ENCODE results near the gene YPEL5.
"Not testable (repeated sequence)": the region's sequence is repeated elsewhere in the genome, so short reads cannot be mapped to it uniquely, and the experiment has no call there.

The YPEL5 gene

DNA sequence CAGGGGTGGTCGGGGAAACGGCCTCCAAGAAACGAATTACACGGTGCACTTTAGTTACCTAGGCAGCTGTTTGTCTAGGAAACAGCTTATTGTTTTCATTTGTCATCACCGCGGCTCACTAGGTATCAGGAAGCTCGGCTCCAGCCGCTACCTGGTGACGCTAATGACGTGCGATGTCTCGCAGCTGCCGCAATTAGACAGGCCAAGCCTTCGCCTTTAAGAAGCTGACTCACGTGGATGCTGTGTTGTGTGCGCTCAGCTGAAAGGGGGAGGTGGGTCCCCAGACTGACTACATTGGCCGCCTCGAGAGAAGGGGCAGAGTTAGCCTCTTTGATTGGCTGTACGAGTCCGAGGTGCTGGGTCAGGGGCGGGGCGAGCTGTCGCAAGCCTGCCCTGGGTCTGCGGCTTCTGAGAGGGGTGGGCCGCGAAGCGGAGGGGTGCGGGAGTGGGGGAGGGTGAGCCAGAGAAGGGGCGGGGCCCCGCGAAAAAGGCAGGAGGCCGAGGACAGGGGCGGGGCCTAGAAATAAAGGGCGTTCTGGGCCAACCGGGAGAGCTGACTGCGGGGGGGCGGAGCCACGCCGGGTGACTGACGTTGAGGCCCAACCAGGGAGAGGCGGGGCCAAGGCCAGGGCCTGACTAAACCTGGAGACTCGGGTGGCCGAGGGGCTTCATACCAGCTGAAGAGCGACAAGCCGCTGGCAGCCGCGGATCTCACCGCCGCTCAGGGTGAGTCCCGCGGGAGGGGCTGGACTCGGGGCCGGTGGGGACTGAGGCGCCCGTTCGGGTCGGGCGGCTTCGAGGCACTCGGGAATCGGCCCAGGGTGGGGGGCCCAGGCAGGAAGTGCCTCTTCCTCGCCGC, at the start of gene YPEL5:
Gene YPEL5 (plus strand): TSS at position 671 of the 859 bp plus-strand sequence. CDS start 9,645 bp downstream, outside the sequence.
- DNase-seq (ENCODE audit: low read depth), result peak; percentile 98

DNA sequence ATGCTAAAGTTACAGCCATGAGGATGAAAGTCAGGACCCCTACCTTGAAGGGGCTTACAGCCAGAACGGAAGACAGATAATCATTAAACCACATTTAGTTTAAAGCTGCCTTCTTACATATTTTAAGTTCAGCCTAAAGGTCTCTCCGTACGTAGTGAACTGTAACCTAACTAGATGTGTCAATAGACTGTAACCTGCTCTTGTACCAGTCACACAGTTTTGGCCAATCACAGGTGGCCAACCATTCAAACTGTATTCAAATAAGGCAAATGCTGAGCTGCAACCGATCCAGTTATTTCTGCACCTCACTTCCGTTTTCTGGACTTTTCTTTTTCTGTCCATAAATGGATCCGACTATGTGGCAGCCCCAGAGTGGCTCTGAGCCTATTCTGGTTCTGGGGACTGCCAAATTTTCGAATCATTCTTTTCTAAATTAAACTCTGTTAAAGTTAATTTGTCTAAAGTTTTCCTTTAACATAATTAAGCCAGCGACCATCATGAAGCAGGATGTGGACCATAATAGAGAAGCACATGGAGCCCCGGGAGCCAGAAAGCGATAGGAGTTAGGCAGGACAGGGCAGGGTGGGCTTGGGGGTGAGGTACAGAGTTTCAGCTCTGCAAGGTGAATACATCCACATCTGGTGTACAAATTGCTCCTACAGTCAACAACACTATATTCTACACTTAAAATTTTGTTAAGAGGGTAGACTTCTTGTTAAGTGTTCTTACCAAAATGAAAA, 48.4 kb upstream of the YPEL5 start:
- no peak for DNase-seq (ENCODE audit: low read depth)

DNA sequence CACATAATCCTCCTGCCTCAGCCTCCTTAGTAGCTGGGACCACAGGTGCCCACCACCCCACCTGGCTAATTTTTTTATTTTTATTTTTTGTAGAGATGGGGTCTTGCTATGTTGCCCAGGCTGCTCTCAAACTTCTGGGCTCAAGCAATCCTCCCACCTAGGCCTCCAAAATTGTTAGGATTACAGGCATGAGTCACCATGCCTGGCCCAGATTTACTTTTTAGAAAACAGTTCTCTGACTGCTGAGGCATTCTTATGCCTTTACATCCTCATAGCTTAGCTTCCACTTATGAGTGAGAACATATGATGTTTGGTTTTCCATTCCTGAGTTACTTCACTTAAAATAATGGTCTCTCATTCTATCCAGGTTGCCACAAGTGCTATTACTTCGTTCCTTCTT, 47.4 kb upstream of the YPEL5 start:
- DNase-seq (ENCODE audit: low read depth), result not testable (repeated sequence)

DNA sequence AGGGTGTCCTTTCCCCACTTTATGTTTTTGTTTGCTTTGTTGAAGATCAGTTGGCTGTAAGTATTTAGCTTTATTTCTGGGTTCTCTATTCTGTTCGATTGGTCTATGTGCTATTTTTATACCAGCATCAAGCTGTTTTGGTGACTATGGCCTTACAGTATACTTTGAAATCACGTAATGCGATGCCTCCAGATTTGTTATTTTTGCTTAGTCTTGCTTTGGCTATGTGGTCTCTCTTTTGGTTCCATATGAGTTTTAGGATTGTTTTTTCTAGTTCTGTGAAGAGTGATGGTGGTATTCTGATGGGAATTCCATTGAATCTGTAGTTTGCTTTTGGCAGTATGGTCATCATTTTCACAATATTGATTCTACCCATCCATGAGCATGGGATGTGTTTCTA, 46.1 kb upstream of the YPEL5 start:
- DNase-seq (ENCODE audit: low read depth), result not testable (repeated sequence)

DNA sequence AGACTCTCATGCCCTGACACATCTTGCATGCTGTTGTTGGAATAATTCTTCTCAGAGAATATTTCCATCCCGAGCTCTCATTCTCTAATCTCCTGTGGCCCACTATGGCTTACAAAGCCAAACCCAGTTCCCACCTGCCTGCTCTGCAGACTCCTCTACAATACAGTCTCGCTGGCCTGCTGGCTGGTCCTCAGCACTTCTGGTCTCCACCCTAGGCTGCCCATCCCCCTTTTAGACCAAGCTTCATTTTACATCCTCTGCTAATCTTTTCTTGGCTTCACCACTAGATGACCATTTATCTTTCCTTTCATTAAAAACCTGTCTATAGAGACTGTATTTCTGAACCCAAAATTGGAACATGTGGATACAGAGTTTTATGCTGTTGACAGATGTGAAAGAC, 42.5 kb upstream of the YPEL5 start:
- DNase-seq (ENCODE audit: low read depth), result no peak

DNA sequence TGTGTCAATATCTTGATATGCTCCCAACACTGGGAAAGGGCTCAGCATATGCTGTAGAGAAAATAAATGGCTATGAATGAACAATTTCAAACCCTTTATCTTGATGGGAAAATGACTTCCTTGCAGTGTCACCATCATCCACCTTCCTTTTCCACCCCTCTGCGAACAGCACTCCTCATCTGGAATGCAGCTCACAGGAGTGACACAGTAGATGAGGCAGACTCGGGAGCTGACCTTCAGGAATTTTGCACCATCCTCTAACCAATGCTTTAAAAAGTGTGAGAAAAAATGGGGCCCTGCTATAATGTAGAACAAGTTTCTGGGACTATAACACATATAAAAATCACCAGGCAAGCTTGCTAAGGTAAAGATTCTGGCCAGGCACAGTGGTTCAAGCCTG, 41.3 kb upstream of the YPEL5 start:
- no peak for DNase-seq (ENCODE audit: low read depth)

DNA sequence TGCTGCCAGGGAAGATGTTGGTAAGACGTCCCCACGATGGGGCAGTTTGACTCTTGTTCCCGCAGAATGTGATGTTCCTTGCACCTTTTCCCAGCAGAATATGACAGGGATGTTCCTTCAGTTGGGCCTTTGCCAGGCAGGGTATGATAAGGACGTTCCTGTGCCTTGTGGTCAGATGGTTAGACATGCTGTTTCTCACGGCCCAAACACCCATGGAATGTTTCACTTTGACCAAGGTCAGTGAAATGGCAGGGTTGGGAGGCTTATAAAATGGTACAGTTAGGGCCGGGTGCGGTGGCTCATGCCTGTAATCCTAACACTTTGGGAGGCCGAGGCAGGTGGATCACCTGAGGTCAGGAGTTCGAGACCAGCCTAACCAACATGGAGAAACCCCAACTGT, 40.3 kb upstream of the YPEL5 start:
- no peak for DNase-seq (ENCODE audit: low read depth)

DNA sequence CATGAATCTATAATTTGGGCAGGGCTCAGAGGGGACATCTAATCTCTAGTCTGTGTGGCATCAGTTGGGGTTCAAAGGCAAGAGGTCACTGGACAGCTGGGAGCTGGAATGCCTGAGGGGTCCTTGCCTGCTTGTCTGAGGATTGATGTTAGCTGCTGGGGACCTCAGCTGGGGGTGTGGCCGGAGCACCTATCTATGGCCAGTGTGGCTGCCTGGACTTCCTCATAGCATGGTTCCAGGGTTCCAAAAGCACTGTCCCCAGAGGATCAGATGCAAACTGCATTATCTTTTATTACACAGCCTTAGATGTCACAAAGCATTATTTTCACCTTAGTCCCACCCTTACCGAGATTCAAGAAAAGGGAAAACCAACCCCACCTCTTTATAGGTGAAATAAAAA, 38.6 kb upstream of the YPEL5 start:
- DNase-seq (ENCODE audit: low read depth), result no peak

DNA sequence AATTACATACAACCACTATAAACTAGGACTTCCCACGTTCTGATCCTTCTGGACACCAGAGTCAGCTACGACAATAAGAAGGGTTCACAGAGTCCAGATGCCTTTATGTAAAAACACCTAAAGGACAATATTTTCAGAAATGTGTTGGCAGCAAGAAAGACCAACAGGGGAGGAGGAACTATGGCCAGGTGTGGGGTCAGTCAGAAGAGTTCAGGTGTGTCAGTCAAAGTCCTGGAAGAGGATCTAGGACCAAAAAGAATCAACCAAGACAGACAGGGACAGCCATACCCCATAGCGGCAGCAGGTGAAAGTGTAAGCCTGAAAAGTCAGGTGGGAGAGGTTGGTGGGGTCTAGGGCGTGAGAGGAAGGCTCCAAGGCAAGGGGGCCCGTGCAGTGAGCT, 38.0 kb upstream of the YPEL5 start:
- no peak for DNase-seq (ENCODE audit: low read depth)

DNA sequence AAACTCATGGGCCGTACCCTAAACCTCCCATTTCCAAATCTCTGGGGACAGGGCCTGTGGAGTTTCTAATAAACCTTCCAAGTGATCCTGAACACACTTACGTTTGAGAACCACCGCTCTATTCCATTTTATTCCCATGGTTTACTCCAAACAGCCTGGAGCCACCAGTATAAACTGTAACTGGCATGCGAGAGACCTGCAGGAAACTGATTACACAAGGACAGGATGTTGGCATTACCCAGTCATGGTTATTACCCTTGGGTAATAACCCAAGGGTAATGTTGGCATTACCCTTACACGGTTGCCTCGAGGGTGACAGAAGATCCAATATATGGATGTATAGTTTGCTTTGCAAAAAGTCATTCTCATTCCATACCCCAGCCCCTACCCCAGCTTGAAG, 37.0 kb upstream of the YPEL5 start:
- no peak for DNase-seq (ENCODE audit: low read depth)

DNA sequence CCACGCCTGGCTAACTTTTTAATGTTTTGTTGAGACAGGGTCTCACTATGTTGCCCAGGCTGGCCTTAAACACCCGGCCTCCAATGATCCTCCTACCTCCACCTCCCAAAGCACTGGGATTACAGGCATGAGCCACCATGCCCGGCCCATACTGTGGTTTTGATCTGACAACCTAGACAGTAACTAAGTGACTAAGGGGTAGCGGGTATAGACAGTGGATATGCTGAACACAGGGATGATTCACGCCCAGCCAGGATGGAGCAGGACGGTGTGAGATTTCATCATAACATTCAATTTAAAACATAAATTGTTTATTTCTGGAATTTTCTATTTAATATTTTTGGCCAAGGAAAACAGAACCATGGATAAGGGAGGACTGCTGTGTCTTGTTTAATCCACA, 36.0 kb upstream of the YPEL5 start:
- DNase-seq (ENCODE audit: low read depth), result no peak

DNA sequence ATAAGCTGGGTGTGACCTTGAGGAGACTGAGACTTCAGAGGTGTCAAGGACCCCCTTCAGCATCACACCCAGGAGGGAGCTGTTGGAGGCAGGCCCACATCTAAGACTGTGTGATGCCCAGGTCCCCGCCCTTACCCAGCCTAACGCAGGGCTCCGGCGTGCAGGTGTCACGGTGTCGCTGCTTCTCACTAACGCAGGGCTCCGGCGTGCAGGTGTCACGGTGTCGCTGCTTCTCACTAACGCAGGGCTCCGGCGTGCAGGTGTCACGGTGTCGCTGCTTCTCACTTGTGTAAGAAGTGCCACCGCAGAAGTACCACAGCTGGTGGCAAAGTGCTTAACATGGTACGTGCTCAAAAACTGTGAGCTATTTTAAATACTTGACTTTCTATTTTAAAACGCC, 35.6 kb upstream of the YPEL5 start:
- not testable (repeated sequence) for DNase-seq (ENCODE audit: low read depth)

DNA sequence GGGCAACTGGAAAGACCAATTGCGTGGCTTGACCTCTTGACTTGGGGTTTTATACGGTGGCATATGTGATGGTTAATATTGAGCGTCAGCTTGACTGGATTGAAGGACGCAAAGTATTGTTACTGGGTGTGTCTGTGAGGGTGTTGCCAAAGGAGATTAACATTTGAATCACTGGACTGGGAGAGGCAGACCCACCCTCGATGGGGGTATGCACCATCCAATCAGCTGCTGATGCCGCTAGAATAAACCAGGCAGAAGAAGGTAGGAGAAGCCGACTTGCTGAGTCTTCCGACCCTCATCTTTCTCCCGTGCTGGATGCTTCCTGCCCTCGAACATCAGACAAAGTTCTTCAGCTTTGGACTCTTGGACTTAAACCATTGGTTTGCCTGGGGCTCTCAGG, 34.2 kb upstream of the YPEL5 start:
- DNase-seq (ENCODE audit: low read depth), result no peak

DNA sequence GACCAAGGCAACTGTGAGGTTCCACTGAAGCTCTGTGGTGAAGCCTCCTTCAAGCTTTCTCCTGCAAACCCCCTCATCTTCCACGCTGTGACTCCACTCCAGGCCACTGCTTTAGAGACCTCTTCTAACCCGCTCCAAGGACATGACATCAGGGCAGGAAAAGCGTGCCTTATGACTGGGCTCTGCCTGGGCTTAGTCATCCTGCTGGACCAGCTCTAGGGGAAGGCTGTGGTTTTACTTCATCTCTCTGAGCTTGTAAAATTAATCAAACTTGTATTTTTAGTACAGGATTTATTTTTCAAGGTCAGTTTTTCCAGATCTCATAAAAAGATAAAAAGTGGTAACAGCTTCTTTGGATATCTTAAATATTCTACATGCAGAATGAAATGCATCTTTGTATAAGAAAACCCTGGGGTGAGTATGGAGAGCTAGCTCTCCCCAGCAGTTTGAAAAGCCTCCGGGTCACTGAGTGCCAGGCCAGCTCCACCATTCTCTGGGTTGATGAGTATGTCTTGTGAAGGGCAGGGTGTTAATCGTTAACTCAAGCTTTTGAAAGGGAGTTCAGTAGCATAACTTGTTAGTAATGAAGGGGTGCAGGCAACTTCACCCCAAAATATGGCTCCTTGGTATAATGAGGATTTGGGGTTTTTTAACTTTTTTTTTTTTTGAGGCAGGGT, 33.1 kb upstream of the YPEL5 start:
- DNase-seq (ENCODE audit: low read depth), result no peak

DNA sequence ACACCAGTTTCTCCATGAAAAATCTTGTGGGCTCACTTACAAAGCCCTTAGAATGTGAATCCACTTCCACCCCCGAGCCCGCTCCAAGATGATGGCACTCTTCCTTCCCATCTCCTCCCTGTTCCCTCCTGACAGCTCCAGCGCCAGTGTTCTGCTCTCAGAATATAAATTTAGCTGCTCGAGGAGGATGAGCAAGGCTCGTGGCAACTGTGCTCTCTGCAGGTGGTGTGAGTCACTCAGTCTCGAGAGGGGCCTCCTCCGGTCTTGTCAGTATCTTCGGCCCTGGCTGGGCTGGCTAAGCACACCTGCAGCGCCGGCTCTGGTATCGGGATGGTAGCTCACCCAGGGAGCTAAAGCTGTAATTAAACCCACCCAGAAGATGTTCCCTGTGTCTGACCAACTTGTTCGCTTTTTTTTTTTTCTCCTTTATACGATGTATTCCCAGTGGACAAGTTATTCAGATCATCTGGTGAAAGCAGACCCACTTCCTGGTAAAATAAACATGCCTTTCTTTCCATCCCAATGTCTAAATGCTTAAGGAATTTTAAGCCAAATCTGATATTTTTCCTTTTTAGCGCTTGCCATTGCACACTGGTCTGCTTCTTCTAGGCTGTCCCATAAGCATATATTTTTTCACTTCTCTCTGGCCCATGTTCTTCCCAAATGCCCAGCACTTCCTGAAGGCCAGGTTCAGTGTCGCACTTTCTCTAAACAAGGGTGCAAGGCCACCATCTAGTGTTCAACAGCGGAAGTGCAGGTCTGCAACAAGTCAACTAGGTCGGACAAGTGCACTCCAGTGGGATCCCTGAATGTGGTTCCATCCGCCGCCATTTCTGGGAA, 31.4 kb upstream of the YPEL5 start:
- peak; percentile 65 for DNase-seq (ENCODE audit: low read depth)

DNA sequence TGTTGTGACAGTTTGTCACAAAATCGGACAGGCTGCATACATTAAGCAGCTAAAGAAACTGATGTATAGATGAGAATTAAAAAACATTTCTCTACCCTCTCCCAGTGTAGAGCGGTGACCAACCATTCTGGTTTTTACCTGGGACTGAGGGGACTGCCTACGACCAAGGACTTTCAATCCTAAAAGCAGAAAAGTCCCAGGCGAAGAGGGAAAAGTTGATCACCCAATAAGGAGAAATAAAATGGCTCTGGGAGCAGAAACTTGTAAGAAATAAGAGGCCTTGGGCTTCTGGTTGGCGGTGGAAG, 30.9 kb upstream of the YPEL5 start:
- no peak for DNase-seq (ENCODE audit: low read depth)

DNA sequence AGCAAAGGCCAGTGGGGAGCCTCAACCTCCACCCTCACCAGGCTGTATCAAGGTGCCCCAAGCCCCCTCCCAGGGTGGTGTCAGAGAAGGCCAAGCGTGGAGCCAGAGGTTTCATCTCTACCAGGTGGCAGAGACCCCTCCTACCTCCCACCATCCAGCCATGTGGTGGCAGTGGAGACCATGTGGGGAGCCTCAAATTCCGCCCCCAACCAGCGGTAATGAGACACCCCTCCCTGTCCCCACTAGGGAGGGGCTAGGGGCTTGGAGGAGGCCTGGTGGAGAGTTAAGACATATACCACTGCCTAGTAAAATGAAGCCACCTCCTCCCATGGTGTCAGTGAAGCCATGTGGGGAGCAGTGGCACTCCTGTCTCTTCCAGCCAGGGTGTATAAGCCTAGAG, 24.4 kb upstream of the YPEL5 start:
- no peak for DNase-seq (ENCODE audit: low read depth)

DNA sequence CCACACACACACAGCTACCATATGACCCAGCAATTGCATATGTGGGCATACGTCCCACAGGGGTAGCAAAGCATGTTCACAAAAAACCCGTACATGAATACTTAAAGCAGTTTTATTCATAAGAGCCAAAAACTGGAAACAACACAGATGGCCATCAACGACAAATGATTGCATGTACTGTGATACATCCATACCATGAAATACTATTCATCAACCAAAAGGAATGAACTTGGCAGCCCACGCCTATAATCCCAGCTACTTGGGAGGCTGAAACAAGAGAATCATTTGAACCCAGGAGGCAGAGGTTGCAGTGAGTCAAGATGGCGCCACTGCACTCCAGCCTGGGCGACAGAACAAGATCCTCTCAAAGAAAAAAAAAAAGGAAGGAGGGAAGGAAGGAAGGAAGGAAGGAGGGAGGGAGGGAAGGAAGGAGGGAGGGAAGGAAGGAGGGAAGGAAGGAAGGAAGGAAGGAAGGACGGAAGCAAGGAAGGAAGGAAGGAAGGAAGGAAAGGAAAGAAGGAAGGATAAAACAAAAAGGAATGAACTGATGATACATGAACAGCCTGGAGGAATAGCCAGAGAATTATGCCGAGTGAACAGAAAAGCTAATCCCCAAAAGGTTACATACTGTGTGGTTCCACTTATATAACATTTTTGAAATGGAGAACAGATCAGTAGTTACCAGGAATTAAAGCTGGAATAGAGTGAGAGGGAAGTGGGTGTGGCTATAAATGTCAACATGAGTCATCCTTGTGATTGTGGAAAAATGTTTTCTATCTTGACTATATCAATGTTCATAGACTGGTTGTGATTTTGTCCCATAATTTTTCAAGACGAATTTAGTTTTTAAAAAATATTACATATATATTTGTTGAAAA, 19.6 kb upstream of the YPEL5 start:
- no peak for DNase-seq (ENCODE audit: low read depth)

DNA sequence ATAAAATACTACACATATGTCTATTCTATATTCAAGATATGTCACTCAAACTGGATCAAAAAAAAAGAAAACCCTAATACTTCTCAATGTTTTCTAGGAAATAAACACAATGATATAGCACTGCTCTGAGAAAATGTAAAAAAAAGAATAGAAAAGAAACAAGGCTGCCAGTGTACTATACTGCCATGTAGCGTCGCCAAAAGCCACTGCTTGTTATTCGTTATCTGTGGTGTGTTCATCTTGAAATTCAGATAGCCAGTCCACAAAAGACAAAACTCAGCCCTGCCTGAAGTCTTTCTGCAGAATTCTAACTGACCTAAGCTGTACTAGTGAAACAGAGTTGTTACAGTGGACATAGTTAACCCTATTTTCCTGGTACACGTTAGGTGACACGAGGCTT, 12.2 kb upstream of the YPEL5 start:
- DNase-seq (ENCODE audit: low read depth), result no peak

DNA sequence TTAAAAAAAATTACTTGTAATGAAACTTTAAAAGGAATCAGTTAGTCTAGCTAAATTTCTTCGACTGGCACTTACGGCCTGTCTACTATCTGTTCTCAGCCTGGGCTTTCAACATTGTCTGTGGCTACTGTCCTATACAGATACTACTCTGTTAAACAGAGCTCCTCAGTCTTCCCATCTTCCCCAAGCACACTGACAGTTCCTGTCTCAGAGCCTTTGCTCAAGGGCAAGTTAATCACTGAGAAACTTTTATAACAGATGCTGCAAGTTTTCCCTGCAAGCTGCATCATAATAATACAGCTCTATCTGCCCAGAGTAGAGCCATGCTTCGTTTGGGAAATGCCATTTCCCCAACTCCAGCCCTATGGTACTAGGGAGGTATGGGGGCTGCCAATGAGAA, 11.3 kb upstream of the YPEL5 start:
- no peak for DNase-seq (ENCODE audit: low read depth)

DNA sequence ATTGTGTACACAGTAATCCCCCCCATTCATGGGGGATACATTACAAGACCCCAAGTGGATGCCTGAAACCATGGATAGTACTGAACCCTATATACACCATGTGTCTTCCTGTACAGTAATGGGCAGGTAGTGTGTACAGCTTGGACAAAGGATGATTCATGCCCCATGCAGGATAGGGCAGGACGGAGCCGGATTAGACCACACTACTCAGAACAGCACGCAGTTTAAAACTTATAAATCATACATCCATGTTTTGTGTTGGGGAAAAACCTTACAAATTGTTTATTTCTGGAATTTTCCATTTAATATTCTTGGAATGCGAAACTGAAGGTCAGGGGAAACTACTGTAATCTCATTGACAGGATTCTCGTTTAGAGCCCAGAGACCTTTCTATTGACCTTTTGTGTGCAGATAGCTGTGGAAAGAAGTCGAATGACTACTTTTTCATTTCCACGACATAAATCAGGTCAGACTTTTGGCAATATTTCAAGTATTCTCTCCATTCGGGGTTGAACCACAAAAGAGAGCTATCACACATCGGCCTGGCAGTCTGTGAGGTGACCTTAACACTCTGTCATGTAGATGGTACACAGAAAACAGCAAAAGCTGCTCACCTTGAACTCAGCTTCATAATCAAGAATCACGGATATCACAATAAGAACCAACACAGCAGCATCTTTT, 9.9 kb upstream of the YPEL5 start:
- DNase-seq (ENCODE audit: low read depth), result no peak
